HepG2 (cell line): ENCODE data around the gene ADM5.

Source experiments
- CTCF ChIP-seq: sonication (generic); formaldehyde crosslinking; IDR thresholded peaks from 2 replicates; pipeline ENCODE4 v1.5.0; 2020; ENCODE audit warnings: mild to moderate bottlenecking, missing genetic modification reagents, moderate library complexity
- E2F1 ChIP-seq: sonication (generic); formaldehyde crosslinking; IDR thresholded peaks from 2 replicates; pipeline ENCODE4 v1.5.0; 2020; ENCODE audit warnings: missing genetic modification reagents
- HMGA1 ChIP-seq: sonication (generic); formaldehyde crosslinking; conservative IDR thresholded peaks from 2 replicates; pipeline ENCODE4 v1.4.0; 2020; ENCODE audit warnings: missing genetic modification reagents
- HNRNPLL ChIP-seq: fragments of 200-400 bp; formaldehyde crosslinking; IDR thresholded peaks from 2 replicates; pipeline ENCODE4 v1.6.1; 2017; ENCODE audit warnings: mild to moderate bottlenecking, low read depth, low read length; ENCODE audit not compliant: poor library complexity, severe bottlenecking
- POLR2AphosphoS2 ChIP-seq: IDR thresholded peaks from 2 replicates; pipeline ENCODE4 v1.6.1; 2011; ENCODE audit warnings: low read depth, low read length, improper control_type of control experiment
- RAD21 ChIP-seq: fragments of 450-650 bp; formaldehyde crosslinking; IDR thresholded peaks from 2 replicates; pipeline ENCODE4 v1.5.0; 2020; ENCODE audit warnings: mild to moderate bottlenecking
- SALL2 ChIP-seq: sonication (generic); formaldehyde crosslinking; IDR thresholded peaks from 2 replicates; pipeline ENCODE4 v1.8.1; 2023; ENCODE audit warnings: mild to moderate bottlenecking, missing genetic modification reagents, inconsistent platforms
- ZNF24 ChIP-seq: fragments of 450-650 bp; IDR thresholded peaks from 2 replicates; pipeline ENCODE4 v1.6.1; 2017; ENCODE audit warnings: antibody characterized with exemption, mild to moderate bottlenecking
- ZNF263 ChIP-seq: sonication (generic); formaldehyde crosslinking; IDR thresholded peaks from 2 replicates; pipeline ENCODE4 v1.4.0; 2020; ENCODE audit warnings: missing genetic modification reagents
- ZNF720 ChIP-seq: sonication (generic); formaldehyde crosslinking; IDR thresholded peaks from 2 replicates; pipeline ENCODE4 v1.4.0; 2020; ENCODE audit warnings: missing genetic modification reagents
- ZNF737 ChIP-seq: sonication (generic); formaldehyde crosslinking; IDR thresholded peaks from 2 replicates; pipeline ENCODE4 v1.5.0; 2020; ENCODE audit warnings: missing genetic modification reagents, mild to moderate bottlenecking, borderline replicate concordance
- ZNF83 ChIP-seq: sonication (generic); formaldehyde crosslinking; IDR thresholded peaks from 2 replicates; pipeline ENCODE4 v1.4.0; 2020; ENCODE audit warnings: missing genetic modification reagents, mild to moderate bottlenecking, borderline replicate concordance
- TF ChIP-seq, protein P1 (sequence below), 2 experiments: IDR thresholded peaks; 2 replicates each; pipeline ENCODE4 v1.6.1; 2011 to 2012; ENCODE audit warnings: low read length in 2 of 2, borderline replicate concordance in 1 of 2, low read depth in 1 of 2, mild to moderate bottlenecking in 1 of 2, moderate library complexity in 1 of 2
- TF ChIP-seq, protein P2 (sequence below): sonication (generic); formaldehyde crosslinking; IDR thresholded peaks from 2 replicates; pipeline ENCODE4 v1.8.1; 2022; ENCODE audit warnings: mild to moderate bottlenecking, missing genetic modification reagents

GRCh38 chr19:49718991-49719390 is 29.6 kb downstream of the ADM5 start:
- no peak for TF ChIP-seq ZNF720 (CRISPR knock-in tag)
- TF ChIP-seq, protein P1, sequence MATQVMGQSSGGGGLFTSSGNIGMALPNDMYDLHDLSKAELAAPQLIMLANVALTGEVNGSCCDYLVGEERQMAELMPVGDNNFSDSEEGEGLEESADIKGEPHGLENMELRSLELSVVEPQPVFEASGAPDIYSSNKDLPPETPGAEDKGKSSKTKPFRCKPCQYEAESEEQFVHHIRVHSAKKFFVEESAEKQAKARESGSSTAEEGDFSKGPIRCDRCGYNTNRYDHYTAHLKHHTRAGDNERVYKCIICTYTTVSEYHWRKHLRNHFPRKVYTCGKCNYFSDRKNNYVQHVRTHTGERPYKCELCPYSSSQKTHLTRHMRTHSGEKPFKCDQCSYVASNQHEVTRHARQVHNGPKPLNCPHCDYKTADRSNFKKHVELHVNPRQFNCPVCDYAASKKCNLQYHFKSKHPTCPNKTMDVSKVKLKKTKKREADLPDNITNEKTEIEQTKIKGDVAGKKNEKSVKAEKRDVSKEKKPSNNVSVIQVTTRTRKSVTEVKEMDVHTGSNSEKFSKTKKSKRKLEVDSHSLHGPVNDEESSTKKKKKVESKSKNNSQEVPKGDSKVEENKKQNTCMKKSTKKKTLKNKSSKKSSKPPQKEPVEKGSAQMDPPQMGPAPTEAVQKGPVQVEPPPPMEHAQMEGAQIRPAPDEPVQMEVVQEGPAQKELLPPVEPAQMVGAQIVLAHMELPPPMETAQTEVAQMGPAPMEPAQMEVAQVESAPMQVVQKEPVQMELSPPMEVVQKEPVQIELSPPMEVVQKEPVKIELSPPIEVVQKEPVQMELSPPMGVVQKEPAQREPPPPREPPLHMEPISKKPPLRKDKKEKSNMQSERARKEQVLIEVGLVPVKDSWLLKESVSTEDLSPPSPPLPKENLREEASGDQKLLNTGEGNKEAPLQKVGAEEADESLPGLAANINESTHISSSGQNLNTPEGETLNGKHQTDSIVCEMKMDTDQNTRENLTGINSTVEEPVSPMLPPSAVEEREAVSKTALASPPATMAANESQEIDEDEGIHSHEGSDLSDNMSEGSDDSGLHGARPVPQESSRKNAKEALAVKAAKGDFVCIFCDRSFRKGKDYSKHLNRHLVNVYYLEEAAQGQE (IDR thresholded peaks at IDR 0.05; ENCODE audit: borderline replicate concordance in 1 of 2, low read depth in 1 of 2, low read length in 2 of 2) = no peak
- no peak for TF ChIP-seq CTCF (CRISPR knock-in tag)
- TF ChIP-seq ZNF263 (CRISPR knock-in tag) = no peak
- no peak for TF ChIP-seq HMGA1 (CRISPR knock-in tag)
- TF ChIP-seq ZNF737 (CRISPR knock-in tag) = no peak
- no peak for TF ChIP-seq RAD21 (CRISPR knock-in tag)
- no peak for TF ChIP-seq ZNF24
- TF ChIP-seq ZNF83 (CRISPR knock-in tag) = no peak
- TF ChIP-seq, protein P2, sequence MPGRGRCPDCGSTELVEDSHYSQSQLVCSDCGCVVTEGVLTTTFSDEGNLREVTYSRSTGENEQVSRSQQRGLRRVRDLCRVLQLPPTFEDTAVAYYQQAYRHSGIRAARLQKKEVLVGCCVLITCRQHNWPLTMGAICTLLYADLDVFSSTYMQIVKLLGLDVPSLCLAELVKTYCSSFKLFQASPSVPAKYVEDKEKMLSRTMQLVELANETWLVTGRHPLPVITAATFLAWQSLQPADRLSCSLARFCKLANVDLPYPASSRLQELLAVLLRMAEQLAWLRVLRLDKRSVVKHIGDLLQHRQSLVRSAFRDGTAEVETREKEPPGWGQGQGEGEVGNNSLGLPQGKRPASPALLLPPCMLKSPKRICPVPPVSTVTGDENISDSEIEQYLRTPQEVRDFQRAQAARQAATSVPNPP = no peak
- no peak for TF ChIP-seq POLR2AphosphoS2
- TF ChIP-seq E2F1 (CRISPR knock-in tag) = no peak
- TF ChIP-seq SALL2 (CRISPR knock-in tag) = no peak
- no peak for TF ChIP-seq HNRNPLL
